ENCODE measurements around the gene LEPR.

Gene LEPR

DNA sequence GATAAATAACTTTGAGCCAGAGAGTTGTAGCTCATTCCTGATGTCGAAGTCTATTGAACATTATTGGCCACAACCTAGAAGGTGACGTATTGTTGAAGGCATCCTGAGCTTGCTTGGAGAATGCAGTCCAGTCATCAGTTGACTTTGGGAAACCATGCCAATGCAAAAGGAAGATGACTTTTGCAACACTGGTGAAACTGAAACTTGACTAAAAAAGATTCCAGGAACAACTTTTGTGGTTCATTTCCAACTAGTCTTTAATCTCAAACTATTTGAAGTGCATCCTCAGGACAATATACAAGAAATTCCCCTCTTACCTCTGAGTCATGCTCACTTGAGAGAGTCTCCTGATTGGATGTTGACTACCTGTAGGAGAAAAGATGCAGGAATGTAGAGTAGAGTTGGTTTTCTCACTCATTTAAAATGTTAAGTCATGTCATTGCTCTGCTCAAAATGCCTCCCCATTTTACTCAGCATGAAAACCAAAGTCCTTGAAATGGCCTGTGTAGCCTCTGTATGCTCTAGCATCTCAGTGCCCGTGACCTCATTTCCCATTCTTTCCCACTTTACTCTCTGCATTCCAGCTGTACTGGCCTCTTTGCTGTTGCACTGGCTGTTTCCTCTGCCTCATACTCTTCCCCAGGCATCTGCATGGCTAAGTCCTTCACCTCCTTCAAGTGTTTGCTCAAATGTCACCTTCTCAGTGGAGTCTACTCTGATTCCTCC is 24.4 kb upstream of the LEPR start:
- TF ChIP-seq, protein P1, sequence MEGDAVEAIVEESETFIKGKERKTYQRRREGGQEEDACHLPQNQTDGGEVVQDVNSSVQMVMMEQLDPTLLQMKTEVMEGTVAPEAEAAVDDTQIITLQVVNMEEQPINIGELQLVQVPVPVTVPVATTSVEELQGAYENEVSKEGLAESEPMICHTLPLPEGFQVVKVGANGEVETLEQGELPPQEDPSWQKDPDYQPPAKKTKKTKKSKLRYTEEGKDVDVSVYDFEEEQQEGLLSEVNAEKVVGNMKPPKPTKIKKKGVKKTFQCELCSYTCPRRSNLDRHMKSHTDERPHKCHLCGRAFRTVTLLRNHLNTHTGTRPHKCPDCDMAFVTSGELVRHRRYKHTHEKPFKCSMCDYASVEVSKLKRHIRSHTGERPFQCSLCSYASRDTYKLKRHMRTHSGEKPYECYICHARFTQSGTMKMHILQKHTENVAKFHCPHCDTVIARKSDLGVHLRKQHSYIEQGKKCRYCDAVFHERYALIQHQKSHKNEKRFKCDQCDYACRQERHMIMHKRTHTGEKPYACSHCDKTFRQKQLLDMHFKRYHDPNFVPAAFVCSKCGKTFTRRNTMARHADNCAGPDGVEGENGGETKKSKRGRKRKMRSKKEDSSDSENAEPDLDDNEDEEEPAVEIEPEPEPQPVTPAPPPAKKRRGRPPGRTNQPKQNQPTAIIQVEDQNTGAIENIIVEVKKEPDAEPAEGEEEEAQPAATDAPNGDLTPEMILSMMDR (IDR thresholded peaks at IDR 0.05; ENCODE audit: low read depth, low read length) = no peak
- H3K4me3 ChIP-seq (ENCODE audit: low read depth, low read length) = no peak overlapping the region
- in situ Hi-C loops (cut with HindIII; ENCODE audit: low sequenced_read_pairs) = no loop called here
- DNase-seq (ENCODE audit: low read depth, low spot score) = peak; percentile 52

DNA sequence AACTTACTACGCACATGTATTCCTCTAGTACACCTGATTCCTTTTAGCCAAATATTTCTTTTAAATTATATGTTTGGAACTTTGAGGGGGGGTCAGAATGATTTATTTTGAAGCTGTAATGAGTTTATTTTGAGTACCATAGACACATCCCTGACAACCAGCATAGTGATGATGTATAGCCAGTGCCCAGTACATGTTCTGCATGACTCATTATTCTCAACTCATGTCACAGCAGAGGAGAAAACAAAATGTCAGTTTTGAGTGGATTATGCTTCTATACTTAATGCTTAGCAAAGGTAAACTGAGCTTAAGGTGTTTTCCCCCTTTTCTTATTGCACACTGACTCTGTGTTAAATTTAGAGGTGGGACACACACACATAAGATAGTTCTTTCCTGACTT is 22.4 kb upstream of the LEPR start:
- H3K4me3 ChIP-seq (ENCODE audit: low read depth, low read length) = no peak overlapping the region
- DNase-seq (ENCODE audit: low read depth, low spot score) = no peak
- in situ Hi-C loops (cut with HindIII; ENCODE audit: low sequenced_read_pairs) = no loop called here
- TF ChIP-seq, protein P1 (IDR thresholded peaks at IDR 0.05; ENCODE audit: low read depth, low read length) = no peak

DNA sequence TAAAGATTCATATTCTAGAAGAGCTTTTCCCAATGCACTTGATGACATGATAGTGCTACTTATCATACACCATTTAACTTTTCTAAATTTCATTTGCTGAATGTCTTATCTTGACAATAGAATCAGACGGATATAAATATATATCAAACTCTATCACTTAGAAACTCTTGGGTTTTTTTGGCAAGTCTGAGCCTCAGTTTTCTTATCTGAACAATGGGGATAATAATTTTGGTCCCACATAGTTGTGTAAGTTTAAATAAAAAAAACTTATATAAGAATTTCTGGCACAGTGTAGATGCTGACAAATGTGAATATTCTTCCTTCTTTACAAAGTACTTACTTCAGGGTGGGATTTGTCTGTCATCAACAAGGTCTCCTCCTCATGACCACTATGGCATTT is 21.5 kb upstream of the LEPR start:
- TF ChIP-seq, protein P1 (IDR thresholded peaks at IDR 0.05; ENCODE audit: low read depth, low read length) = no peak
- H3K4me3 ChIP-seq (ENCODE audit: low read depth, low read length) = no peak overlapping the region
- no peak for DNase-seq (ENCODE audit: low read depth, low spot score)
- in situ Hi-C loops (cut with HindIII; ENCODE audit: low sequenced_read_pairs) = no loop called here

DNA sequence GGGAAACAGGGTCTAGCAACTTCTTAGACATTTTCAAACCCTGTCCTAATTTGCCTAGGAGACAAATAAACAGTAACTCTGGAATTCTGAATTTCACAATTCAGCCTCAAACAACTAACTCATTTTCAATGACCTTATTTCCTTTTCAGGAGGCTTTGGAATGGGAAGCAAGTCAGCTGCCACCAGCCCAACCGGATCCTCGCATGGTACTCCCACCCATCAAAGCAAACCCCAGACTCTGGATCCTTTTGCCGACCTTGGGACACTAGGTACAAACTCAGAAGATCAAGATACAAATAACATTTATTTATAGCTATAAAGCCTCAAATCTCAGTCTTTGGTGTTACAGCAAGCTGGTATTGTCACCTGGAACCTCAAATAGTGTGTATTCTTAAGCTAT is 18.9 kb upstream of the LEPR start:
- TF ChIP-seq, protein P1 (IDR thresholded peaks at IDR 0.05; ENCODE audit: low read depth, low read length) = no peak
- in situ Hi-C loops (cut with HindIII; ENCODE audit: low sequenced_read_pairs) = no loop called here
- H3K4me3 ChIP-seq (ENCODE audit: low read depth, low read length) = no peak overlapping the region
- DNase-seq (ENCODE audit: low read depth, low spot score) = no peak

DNA sequence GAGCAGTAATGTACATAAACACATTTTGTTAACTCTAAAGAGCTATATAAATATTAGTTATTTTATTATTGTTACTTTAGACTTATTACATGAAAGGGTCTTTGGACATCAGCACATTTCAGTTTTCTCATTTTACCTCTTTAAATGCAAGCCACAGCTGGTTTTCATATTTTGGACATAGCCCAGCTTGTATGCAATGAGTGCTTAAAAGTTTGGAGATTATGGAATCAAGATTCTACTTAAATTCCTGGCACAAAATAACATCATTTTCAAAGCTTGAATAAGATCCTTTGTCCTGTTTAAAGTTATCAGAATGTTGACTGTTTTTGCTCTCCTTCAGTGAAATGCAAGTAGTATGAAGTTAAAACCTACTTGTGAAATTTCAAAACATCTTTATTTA is 15.5 kb upstream of the LEPR start:
- in situ Hi-C loops (cut with HindIII; ENCODE audit: low sequenced_read_pairs) = no loop called here
- no peak for DNase-seq (ENCODE audit: low read depth, low spot score)
- TF ChIP-seq, protein P1 (IDR thresholded peaks at IDR 0.05; ENCODE audit: low read depth, low read length) = no peak
- no peak overlapping the region for H3K4me3 ChIP-seq (ENCODE audit: low read depth, low read length)

DNA sequence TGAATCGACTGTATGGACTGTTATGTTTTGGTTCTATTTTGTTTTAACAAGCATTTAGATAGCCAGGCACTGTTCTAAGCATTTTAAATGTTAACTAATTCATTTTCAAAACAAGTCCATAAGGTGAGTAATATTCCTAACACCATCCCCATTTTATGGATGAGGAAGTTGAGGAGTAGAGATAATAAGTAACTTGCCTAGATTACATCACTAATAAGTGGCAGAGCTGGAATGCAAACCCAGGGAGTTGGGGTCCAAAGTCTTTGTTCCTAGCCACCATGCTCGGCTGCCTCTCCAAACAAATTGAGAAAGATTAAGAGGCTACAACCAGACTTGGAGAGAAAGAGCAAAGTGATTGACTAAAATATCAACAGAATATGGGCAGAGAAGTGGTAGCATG is 12.6 kb upstream of the LEPR start:
- no peak overlapping the region for H3K4me3 ChIP-seq (ENCODE audit: low read depth, low read length)
- TF ChIP-seq, protein P1 (IDR thresholded peaks at IDR 0.05; ENCODE audit: low read depth, low read length) = no peak
- no peak for DNase-seq (ENCODE audit: low read depth, low spot score)
- in situ Hi-C loops (cut with HindIII; ENCODE audit: low sequenced_read_pairs) = no loop called here
